Measurements from ENCODE around the gene TSKS. TPM values are rescaled to one million over a fixed set of nuclear protein-coding genes. Genes with fewer than 3 reads are reported as not detected.

Gene TSKS, protein sequence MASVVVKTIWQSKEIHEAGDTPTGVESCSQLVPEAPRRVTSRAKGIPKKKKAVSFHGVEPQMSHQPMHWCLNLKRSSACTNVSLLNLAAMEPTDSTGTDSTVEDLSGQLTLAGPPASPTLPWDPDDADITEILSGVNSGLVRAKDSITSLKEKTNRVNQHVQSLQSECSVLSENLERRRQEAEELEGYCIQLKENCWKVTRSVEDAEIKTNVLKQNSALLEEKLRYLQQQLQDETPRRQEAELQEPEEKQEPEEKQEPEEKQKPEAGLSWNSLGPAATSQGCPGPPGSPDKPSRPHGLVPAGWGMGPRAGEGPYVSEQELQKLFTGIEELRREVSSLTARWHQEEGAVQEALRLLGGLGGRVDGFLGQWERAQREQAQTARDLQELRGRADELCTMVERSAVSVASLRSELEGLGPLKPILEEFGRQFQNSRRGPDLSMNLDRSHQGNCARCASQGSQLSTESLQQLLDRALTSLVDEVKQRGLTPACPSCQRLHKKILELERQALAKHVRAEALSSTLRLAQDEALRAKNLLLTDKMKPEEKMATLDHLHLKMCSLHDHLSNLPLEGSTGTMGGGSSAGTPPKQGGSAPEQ
- not detected in 2 replicates for total RNA-seq

DNA sequence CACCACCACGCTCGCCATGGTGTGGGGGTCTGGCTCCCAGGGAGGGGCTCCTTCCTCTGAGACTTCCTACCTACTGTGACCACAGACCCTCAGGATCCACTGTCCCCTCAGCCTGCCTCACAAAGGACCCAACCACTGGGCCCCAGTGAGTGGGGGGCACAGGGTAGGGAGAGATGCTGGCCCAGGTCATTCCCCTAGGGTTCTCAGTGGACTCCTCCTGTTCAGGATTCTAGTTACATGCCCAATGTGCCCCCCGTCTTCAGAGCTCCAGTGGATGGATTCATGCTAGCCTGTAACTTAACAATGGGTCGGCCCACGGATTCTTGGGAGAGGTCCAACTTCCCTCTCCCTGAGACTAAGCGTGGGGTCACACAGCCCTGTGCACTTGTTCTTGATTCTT is at the start of gene TSKS:
TSS of gene TSKS (minus strand) at position 77 of the 400 bp plus-strand sequence. CDS start at position 18, 59 bp downstream.
- DNase-seq (ENCODE audit: low read depth, low spot score): no peak

DNA sequence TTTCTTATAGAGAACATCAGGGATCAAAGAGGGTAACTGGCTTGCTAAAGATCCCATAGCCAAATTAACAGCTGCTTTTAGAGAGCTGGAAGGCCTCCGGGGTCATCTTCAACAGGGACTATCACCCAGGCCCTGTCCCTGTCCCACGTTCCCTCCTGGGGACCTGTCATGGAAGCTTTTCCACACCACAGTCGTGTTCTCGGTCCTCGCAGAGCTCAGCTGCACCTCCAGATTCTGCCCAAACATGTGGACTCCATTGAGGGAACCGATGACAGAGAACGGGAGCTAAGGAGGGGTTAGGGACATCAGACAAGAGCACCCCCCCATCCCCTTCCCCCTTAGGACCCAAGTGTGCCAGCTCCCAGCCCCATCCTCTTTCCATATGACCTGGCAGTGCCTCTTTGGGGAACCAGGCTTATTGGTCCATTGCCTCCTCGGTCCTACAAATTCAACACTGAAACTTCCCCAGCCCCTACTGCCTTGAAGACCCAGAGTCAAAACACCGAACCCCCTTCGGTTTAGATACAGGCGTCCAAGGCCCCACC is 49.4 kb upstream of the TSKS start:
- DNase-seq (ENCODE audit: low read depth, low spot score): no peak

DNA sequence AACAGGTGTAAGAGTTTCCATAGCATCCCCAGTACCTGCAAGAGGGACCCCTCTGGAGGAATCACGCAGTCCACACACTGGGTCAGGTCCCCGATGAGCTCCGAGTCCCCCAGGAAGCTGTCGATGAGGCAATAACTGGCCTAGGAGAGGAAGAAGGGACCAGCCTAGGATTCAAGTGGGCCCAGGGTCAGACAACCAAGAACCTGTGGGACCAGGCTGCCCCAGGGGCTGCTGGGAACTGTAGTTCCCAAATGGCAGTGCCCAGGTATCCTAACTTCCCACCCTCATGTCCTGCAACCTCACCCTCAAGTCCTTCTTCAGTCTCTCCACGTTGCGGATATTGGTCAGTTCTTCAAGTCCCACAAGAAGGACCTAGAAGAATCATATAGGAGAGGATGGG is 48.2 kb upstream of the TSKS start:
- no peak for DNase-seq (ENCODE audit: low read depth, low spot score)

DNA sequence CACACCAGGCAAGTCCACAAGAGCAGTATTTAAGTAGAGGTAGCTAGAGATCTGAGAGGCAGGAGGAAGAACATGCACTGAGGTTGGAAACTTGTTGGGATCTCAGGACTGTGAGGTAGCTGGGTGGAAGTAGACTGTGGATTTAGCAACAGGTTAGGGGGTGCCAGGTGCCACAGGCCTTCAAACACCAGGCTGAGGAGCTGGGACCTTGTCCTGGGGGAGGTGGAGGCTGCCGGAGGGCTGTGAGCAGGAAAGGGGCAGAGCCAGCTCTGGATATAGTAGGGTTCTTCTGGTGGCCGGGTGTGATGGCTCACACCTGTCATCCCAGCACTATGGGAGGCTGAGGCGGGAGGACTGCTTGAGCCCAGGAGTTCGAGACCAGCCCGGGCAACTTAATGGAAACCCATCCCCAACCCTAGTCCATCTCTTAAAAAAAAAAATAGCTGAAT is 46.9 kb upstream of the TSKS start:
- DNase-seq (ENCODE audit: low read depth, low spot score): no peak

DNA sequence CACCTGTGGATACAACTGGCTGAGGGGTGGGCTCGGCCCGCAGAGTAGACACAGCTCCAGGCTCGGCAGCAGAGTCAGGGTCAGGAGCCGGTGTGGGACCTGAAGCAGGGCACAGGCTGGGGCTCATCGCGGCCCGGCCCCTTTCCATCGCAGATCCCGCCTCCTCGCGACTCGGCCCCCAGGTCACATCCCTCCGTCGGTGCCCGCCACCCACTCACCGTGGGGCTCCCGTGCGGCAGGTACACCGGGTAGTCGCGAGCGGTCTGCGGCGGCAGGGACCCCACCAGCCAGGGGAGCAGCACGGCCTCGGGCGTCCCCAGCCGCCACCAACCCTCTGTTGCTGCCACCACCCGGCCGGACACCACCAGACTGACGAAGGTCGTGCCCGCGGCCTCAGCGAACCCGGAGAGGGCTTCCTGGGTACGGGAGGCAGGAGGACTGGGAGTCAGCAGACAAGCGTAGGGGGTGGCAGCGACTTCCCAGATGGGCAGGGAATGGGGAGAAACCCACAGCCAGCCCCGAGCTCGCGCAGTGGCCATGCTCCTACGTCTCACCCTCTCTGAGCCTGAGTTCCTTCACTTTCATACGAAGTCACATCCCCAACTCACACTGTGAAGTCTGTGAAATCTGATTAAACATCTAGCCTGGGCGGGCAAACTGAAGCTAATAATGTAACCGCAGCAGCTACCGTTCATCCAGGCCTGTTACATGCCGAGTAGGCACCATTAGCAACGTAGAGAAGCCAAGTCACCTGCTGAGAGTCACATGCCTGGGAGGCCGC is 46.2 kb upstream of the TSKS start:
- no peak for DNase-seq (ENCODE audit: low read depth, low spot score)

DNA sequence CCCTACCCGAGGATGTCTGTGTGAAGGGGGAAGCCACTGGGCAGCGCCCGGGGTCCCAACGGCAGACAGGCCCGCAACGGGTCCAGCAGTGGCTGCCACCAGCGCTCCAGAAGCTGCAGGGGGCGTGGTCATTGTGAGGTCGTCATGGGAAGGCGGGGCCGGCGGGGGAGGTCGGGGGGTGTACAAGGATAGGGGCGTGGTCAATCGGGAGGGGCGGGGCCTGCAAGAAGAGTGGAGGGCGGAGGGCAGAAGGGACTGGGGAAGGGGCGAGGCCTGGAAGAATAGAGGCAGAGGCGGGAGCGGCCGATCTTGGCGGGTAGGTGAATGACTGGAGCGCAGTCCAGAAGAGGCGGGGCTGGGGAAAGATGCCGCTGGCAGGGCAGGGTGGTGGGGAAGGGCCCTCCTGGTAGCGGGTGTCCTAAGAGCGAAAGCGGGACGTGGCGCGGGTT is 45.6 kb upstream of the TSKS start:
- DNase-seq (ENCODE audit: low read depth, low spot score): peak; percentile 51

DNA sequence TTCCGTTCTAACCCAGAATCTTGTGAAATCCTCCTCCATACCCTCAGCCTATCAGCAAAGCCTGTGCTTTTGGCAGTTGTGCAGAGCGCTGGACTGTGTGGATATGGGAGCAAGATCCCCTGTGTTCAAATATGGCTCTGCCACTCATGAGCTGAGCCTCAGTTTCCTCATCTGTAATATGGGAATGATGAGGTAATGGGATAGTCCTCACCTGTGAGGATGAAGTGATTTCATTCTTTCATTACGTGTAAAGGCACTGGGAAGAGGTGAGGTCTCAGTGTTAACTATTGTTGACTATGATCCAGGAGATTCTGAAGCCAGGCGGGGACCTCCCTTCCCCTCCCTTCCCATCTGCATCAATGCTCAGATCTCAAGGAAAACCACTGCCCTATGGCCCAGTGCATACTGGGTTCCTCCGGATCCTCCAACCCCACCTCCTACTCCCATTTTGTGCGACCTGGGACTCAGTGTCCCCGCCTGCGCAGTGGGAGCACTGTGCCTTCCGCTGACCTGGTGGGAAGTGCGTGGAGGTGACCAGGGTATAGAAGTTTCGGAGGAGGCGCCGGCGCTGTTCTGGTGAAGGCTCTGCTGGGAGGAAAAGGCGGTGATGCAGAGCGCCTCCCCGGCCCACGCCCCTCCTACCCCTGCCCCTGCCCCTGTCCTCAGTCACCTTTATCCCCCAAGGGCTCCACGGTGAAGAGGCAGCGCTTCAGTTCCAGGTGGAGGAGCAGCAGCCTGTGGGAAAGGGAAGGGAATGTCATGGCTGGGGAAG is 45.0 kb upstream of the TSKS start:
- DNase-seq (ENCODE audit: low read depth, low spot score): no peak

DNA sequence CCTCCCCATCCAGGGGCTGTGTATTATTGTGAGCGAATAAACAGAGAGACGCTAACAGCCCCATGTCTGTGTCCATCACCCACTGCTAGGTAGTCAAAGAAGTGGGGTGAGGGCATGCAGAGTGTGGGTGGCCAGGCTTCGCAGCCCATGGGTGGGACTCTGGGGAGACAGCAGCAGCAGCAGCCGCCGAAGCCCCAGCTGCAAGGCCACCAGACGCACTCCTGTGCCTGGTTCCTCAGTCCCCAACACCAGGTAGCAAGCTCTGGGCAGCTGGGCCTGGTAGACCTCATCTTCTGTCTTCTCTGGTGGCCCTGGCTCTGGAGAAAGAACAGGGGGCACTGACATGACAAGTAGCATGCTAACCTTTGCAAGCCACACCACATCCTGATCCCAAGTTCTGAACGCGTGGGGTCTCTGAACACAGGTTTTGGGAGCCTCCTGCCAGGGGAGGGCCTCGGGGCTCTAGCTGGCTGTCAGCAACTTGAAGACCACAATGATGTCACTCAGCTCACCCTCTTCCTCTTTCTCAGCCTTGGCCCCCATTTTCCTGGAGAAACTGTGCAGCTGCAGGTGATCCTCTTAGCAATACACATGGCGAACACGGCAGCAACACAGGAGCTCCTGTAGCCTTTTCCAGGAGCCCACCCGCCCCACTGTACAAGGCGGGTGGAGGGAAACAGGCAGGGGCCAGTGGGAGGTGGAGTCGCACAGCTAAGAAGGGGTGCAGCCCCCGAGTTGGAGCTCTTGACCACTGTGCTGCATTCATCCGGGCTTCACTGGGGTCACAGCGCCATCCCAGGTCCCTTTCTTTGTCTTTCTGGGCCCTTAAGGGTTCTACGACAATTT is 44.2 kb upstream of the TSKS start:
- no peak for DNase-seq (ENCODE audit: low read depth, low spot score)

DNA sequence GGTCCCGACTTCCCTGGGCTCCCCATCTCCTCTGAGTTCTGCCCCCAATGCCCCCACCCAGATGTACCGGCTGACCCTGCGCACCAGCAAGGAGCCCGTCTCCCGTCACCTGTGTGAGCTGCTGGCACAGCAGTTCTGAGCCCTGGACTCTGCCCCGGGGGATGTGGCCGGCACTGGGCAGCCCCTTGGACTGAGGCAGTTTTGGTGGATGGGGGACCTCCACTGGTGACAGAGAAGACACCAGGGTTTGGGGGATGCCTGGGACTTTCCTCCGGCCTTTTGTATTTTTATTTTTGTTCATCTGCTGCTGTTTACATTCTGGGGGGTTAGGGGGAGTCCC is 43.5 kb upstream of the TSKS start:
- no peak for DNase-seq (ENCODE audit: low read depth, low spot score)

DNA sequence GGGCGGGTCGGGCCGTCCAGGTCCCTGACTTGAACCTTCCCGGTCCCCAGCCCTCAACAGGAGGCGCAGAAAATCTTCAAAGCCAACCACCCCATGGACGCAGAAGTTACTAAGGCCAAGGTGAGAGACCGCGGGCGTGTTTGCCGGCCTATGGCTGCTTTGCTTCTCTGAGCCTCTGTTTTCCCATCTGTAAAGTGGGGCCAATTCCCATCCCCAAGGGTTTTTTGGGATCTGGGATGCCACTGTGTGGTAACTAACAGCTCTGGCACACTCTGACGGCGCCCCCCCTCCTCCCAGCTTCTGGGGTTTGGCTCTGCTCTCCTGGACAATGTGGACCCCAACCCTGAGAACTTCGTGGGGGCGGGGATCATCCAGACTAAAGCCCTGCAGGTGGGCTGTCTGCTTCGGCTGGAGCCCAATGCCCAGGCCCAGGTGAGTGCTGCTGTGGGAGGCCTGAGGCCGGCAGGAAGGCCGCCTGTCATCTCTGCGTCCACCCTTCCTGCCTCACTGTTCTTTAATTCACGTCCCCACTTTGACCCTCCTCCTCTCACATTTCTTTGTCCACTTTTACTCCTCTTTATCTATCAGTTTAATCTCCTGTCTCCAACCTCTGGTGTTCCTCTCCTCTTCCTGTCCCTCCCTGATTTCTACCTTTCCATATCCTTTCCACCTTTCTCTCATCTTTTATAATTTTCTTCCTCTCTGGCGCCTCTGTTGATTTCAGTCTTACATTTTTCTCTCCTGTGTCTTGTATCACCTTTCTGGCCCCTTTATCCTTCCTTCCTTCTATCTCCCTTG is 42.9 kb upstream of the TSKS start:
- DNase-seq (ENCODE audit: low read depth, low spot score): no peak

DNA sequence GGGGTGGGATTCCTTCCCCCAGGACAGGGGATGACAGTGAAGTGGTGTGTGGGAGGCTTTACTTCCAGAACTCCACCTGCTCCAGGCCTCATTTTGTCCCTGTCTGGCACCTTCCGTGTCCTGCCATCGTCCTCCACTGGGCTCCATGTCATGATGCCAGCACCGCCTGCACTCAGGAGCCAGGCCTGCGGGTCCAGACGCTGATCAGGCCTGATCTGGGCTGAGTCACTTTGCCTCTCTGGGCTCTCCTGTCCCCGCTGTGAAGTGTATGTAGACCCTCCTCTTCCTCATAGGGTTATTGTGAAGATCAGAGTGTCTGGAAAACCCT is 40.4 kb upstream of the TSKS start:
- no peak for DNase-seq (ENCODE audit: low read depth, low spot score)

DNA sequence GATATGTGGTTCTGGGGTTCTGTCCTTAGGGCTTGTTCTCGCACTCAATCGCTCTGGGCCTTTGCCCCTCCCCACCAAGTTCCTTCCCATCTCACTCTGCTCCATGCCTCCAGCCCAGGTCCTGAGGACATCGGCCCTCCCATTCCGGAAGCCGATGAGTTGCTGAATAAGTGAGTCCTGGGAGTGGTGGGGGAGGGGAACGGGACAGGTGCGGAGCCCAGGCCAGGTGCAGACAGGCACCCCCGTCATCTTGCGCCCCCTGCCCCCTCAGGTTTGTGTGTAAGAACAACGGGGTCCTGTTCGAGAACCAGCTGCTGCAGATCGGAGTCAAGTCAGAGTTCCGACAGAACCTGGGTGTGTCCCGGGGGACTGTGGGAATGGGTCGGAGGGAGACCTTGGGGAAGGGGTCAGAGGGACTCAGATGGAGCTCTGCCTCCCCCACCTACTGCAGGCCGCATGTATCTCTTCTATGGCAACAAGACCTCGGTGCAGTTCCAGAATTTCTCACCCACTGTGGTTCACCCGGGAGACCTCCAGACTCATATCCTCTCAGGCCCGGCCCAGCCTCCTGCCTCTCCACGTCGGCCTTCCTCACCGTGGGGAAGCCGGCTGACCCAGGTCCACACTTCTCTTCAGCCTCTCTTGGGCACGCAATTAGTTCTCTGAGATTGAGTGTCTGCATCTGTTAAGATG is 39.9 kb upstream of the TSKS start:
- no peak for DNase-seq (ENCODE audit: low read depth, low spot score)

DNA sequence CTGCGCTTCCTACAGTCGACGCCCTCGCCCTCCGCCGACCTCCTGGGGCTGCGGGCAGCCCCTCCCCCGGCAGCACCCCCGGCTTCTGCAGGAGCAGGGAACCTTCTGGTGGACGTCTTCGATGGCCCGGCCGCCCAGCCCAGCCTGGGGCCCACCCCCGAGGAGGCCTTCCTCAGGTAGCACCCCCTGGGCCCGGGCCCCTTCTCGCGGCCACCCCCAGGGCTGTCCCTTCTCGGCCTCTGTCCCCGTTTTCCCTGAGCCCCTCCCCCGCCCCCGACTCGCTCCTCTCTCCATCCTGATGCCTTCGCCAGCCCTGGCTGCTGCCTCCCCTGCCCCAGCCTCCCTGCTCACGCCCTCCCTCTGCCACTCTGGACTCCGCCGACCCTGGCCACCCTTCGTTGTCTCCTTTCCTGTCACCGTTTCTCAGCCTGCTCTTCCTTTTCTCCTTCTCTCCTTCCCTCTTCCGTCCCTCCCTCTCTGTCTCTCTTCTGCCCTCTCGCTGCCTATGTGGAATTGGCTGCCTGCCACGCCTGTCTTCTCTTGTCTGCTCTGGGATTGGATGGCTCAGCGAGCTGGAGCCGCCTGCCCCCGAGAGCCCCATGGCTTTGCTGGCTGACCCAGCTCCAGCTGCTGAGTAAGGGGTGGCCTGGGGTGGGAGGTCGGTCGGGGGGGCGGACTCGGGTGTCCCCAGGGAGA is 39.0 kb upstream of the TSKS start:
- DNase-seq (ENCODE audit: low read depth, low spot score): no peak

DNA sequence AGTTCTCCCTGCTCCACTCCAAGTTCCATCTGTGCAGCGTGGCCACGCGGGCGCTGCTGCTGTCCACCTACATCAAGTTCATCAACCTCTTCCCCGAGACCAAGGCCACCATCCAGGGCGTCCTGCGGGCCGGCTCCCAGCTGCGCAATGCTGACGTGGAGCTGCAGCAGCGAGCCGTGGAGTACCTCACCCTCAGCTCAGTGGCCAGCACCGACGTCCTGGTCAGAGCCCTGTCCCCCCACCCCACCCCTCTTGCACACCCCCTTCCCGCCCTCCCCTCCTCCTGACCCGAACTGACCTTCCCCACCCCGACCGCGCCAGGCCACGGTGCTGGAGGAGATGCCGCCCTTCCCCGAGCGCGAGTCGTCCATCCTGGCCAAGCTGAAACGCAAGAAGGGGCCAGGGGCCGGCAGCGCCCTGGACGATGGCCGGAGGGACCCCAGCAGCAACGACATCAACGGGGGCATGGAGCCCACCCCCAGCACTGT is 38.3 kb upstream of the TSKS start:
- DNase-seq (ENCODE audit: low read depth, low spot score): no peak

DNA sequence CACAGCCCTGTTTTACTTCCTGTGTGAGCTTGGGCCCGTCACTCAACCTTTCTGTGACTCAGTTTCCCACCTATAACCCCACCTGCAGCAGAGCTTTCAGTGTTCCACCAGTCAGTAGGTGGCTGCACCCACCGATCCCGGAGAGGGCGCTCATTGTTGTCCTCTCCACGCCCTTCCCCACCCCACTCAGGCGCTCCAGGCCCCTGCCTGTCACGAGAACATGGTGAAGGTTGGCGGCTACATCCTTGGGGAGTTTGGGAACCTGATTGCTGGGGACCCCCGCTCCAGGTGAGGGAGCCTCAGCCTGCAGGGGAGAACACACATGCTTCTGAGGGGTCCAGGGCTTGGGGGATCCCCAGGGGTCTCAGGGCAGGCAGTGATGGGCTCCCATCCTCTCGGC is 37.7 kb upstream of the TSKS start:
- no peak for DNase-seq (ENCODE audit: low read depth, low spot score)

DNA sequence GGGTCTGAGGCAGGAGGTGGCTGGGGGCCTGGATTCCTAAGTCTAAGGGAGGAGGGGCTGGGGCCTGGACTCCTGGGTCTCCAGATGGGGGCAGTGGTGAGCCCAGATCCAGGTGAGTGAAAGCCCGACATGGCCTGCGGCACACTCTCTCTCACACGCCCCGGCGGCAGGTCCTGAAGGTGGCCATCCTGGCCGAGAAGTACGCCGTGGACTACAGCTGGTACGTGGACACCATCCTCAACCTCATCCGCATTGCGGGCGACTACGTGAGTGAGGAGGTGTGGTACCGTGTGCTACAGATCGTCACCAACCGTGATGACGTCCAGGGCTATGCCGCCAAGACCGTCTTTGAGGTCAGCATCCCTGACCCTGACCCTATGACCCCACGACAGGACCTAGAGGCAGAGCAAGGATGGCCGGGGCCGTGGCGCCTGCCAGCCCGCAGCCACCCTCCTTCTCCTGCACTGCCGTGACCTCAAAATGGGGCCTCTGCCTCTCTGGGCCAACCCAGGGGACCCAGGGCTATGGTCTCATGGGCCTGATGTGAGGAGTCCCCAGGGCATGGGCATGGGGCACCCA is 36.8 kb upstream of the TSKS start:
- no peak for DNase-seq (ENCODE audit: low read depth, low spot score)

DNA sequence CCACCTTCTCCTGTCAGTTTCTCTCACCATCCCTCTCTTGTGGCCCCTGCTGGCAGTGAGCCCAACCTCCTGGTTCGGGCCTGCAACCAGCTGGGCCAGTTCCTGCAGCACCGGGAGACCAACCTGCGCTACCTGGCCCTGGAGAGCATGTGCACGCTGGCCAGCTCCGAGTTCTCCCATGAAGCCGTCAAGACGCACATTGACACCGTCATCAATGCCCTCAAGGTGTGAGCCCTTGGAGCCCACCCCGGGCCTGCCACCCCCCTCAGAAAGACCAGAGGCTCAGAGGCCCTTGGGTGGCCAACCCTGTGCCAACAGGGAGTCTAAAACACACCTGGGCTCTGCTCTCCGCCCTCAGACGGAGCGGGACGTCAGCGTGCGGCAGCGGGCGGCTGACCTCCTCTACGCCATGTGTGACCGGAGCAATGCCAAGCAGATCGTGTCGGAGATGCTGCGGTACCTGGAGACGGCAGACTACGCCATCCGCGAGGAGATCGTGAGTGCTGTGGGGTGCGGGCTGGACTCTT is 36.2 kb upstream of the TSKS start:
- no peak for DNase-seq (ENCODE audit: low read depth, low spot score)

DNA sequence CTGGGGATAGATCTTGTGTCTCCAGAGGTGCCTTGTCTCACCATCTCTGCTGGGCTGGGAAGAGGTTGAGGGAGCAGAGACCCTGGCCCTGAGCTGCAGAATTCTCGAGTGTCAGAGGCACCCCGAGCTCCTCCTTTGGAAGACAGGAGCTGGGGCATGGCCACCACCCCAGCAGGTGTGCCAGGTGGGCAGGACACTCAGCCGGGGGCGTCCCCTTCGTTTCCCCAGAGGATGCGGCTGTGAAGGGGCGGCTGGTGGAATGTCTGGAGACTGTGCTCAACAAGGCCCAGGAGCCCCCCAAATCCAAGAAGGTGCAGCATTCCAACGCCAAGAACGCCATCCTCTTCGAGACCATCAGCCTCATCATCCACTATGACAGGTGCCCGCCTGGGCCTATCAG is 35.5 kb upstream of the TSKS start:
- DNase-seq (ENCODE audit: low read depth, low spot score): no peak

Data from pulmonary artery endothelial cell (primary cell).